Thyroid gland (tissue), 4 donors: ENCODE measurements around the gene CARD11.

ENCODE experiments used
- CTCF ChIP-seq, 6 experiments: fragments of 200-600 bp in 3 of 6; fragments of 450-650 bp in 3 of 6; sonication (generic) in 3 of 6; IDR thresholded peaks; one replicate each; pipeline ENCODE4 v1.5.1; 2016 to 2019; ENCODE audit warnings: antibody characterized with exemption in 6 of 6, mild to moderate bottlenecking in 2 of 6, inconsistent platforms in 1 of 6, moderate library complexity in 1 of 6
- POLR2A ChIP-seq, 2 donors: fragments of 450-650 bp; IDR thresholded peaks; one replicate each; pipeline ENCODE4 v1.6.1; 2017; ENCODE audit warnings: antibody characterized with exemption in 2 of 2, mild to moderate bottlenecking in 2 of 2, moderate library complexity in 1 of 2

- TF ChIP-seq CTCF (IDR thresholded peaks at IDR 0.05) (no peak), POLR2A (IDR thresholded peaks at IDR 0.05) (no peak)
Measured at GRCh38 chr7:2996141-2996540, 47.5 kb downstream of the CARD11 start.
